HG02884 (cell line): Measurements from ENCODE around the gene MEGF11.

Source experiments
- ATAC-seq: cut with Tn5 transposase; IDR thresholded peaks from one replicate; pipeline ENCODE4 v1.9.1; 2021; ENCODE audit warnings: mild to moderate bottlenecking, moderate library complexity; ENCODE audit not compliant: unreplicated experiment

The MEGF11 gene

GRCh38 chr15:65954289-65954741 lies 299.2 kb downstream of the MEGF11 start:
- no peak for ATAC-seq

- no peak for ATAC-seq
These were observed 299.9 kb downstream of the MEGF11 start for GRCh38 chr15:65953622-65954021.

DNA sequence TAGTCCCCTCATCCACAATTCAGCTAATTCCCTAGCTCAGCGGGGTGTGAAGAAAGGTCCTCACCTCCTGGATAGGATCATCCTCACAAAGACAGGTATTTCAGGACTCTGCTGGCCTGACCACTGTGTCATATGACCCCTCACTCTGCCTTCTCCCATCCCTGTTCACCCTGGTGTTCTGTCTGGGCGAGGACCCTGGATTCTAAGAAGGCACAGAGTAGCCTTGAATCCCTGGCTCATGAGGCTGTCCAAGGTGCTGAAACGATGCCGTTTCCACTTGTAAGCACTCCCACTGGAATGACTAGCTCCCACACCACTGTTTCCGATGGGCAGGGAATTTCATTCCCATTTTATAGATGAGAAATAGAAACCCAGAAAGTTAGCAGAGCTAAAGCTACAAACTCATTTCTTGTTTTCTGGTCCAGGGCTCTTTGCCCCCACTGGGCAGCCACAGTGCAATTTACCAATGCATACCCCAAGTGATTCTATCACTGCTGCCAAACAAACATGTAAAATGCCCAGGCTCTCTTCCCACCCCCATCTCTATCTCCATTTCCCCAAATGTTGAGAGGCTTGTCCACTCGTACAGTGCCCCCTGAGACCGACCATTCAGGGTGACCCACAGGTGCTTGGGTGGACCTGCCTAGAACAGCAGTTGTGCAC lies 301.0 kb downstream of the MEGF11 start:
- no peak for ATAC-seq

- no peak for ATAC-seq
These were observed 302.5 kb downstream of the MEGF11 start for GRCh38 chr15:65951007-65951406.

GRCh38 chr15:65949491-65949890 lies 304.1 kb downstream of the MEGF11 start:
- no peak for ATAC-seq

DNA sequence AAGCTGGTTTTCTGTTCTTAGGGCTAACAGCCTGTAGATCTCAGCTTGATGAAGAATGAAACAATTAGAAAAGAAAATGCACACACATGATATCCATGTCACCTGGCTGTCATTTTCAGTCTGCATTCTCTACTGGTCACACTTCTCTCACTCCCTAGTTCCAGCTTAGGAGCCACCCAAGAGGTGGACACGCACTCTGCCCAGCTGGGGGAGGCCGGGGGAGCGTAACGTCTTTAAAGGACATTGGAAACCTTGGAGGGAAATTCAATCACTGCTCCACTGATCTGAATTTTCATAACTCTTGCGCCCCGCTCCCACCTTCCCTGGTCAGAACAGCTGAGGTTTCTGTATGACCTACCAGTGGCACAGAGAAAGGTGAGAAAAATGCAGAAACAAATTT lies 304.5 kb downstream of the MEGF11 start:
- no peak for ATAC-seq

DNA sequence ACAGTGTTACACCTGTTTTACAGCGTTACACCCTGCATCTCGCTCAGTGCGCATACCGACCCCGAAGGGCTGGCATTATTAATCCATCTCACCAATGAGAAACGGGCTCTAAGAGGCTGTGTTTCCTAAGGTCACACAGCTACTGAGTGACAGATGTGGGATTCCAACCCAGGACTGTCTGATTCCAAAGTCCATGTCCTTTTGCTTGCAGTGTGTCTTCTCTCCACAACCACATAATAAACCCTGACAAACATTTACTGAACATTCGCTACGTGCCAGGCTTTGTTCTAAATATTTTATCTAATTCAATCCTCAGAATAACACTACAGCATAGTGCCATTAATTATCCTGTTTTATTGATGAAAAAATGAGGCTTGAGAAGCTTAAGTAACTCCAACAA lies 305.2 kb downstream of the MEGF11 start:
- ATAC-seq = no peak

DNA sequence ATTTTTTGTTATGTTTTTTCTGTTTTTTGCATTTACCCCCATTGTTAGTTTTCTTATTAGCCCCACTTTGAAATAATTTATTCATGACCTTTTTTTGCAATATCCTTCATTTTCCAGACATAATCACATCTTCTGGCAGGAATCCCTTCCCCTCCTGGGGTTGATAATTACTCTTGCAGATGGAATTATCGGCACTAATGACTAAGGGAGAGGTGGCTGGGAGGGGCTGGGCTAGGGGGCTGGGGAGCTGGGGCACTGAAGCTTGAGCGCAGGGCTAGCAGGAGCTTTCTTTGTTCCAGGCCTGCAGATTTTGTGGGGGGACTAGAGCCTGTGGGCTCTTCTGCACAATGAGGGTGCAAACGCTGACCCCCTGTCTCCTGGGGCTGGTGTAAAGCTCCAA lies 306.5 kb downstream of the MEGF11 start:
- ATAC-seq = no peak

DNA sequence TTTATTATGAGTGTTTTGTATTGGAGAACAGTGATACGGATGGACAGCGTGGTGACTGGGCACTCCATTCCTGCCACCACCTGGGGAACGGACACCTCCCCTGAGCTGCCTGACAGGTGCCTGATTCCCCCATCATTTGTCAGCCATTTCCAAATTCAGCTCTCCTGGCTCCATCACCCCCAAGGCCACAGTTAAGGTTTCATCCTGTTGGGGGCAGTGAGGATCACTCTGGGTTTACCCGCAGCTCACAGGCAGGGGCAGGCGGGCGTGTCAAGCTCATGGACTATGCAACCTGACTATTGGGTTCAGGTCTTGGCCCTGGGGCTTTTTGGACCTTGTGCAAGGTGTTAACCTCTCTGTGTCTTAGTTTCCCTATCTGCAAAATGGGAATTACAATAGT lies 307.9 kb downstream of the MEGF11 start:
- ATAC-seq = no peak

DNA sequence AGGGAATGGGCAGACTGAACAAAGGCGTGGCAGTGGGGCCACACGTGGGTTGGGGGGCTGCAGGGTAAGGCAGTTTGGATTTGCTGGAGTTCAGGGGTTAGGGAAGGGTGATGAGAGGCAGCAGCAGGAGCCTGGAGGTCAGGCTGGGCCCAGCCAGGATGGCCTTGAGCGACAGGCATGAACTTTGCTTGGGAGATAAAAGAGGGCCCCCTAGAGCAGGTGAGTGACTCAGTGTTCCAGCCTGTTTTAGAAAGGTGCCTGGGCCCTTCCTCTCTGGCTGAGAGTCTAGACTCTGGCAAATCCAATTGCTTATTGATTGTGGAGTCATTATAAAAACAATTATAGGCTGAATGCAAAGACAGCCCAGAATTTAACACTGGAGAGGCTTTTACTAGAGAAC lies 309.1 kb downstream of the MEGF11 start:
- no peak for ATAC-seq

DNA sequence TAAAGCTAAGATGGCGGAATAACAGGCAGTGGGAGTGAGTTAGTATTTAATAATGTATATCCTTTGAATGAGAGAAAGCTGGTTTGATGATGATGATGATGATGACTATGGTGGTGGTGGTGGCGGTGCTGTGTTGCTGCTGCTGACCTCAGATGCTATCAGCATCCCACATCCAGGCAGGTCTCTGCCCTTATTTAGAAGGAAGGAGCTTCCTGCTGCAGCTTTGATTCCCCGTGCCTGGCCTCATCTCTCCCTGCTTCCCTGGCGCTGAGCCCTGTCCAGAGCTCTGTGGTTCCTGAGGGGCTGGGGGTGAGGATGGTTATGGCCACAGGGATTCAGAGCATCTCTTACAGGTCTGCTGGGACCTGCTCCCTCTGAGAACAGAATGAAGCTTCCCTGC lies 311.1 kb downstream of the MEGF11 start:
- ATAC-seq = no peak

DNA sequence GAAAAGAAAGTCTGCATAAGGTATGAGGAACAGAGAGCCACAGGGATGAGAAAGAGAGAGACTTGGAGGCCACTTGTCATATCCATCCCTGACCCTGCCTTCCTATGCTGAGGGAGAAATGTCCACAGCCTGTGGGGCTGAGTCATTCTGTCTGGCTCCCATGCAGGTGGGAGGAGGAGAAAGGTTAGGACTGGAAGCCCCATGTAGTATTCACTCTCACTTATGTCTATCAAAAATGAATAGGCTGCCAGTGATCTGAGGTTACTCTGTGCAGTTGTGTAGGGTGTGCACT lies 313.0 kb downstream of the MEGF11 start:
- ATAC-seq = no peak

DNA sequence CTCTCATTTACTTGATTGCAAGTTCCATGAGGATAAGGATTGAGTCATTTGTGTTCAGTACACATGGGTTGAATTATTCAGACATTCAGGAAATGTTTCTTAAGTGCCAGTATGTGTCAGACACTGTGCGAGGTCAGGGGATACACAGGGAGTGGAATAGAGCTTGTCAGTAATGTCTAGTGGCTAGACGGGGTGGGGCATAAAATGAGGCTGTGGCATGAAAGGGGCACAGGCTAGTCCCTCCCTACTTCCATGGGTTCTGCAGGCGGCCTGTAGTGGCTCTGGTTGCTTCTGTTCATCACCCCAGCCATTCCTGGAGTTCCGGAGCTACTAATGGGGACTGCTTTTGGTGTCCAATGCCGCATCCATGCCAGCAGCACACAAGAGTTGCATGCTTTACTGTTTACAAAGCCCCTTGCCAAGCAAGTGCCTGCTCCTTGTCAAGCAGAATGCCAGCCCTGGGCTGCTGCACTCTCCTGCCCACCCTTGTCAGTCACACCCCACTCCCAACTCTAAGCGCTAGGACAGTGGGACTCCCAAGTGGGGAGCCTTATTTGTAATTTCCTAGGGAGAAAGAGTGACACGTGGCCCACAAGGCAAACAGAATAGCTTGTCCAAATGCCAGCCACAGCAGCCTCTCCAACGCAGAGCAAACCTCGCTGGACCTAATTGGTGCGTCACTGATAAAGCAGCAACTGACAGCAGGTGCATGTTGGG lies 313.5 kb downstream of the MEGF11 start:
- no peak for ATAC-seq

- no peak for ATAC-seq
These were observed 314.9 kb downstream of the MEGF11 start for GRCh38 chr15:65938604-65939003.

- no peak for ATAC-seq
These were observed 316.1 kb downstream of the MEGF11 start for GRCh38 chr15:65937476-65937875.

GRCh38 chr15:65937054-65937453 lies 316.5 kb downstream of the MEGF11 start:
- no peak for ATAC-seq

DNA sequence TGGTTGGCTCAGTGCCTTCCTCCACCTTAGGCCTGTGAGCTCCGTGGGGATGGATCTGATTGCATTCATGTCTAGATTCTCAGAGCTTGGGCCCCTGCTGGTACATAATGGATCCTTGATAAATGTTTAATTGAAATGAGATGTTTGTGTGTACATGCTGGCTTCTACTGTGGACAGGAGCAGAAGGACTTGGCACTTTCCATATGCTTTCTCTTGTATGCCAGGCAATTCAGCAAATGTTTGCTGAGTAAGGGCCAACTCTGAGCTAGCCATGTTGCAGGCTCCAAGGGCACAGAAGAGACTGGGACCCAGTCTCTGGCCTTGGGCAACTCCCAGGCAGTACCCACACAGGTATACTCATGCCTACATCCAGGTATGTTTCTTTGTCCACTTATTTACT lies 317.3 kb downstream of the MEGF11 start:
- ATAC-seq = no peak

GRCh38 chr15:65935391-65935790 lies 318.2 kb downstream of the MEGF11 start:
- ATAC-seq = no peak

DNA sequence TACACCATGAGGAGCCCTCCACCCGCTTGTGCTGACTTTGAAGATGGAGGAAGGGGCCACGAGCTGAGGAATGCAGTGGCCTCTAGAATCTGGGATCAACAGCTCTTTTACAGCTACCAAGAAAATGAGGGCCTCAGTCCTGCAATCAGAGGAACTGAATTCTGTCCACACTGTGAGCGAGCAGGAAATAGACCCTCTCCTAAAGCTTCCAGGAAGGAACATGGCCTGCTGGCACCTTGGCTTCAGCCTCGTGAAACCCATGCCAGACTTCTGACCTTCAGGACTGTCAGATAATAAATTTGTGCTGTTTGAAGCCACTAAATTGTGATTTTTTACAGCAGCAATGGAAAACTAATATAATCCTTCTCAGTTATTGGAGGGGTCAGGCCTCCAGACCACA lies 322.3 kb downstream of the MEGF11 start:
- no peak for ATAC-seq

- ATAC-seq = no peak
These were observed 323.4 kb downstream of the MEGF11 start for GRCh38 chr15:65930134-65930533.

DNA sequence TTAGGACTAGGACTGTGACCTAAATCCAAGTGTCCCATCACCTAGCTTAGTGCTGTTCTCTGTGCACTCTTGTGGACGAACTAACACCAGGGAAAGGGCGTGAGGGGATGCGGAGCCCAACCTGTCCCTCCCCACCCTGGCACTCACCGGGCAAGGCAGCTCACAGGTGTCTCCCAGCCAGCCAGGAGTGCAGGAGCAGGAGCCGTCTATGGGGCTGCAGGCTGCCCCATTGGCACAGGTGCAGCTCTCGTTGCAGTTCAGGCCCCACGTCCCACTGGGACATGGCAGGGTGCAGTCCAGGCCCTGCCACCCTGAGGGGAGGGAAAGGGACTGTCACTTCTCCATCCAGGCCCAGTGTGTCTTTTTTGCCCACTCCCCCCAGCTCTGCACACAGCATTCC lies 324.0 kb downstream of the MEGF11 start:
- no peak for ATAC-seq

DNA sequence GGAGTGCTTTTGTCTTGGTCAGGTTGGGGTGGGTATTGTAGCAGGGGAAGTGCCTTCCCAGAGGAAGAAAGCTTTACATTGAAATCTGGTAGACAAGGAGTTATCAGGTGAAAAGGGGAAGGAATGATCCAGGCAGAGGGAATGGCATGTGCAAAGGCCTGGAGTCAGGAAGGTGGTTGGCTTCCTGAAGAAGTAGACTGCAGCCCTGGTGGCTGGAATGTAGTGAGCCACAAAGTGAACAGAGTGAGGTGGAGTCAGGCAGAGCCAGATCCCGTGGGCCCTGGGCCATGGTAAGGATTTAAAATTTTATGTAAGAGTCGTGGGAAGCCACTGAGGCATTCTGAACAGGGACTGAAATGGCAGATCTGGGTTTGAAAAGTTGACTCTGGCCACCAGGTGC lies 326.0 kb downstream of the MEGF11 start:
- no peak for ATAC-seq

DNA sequence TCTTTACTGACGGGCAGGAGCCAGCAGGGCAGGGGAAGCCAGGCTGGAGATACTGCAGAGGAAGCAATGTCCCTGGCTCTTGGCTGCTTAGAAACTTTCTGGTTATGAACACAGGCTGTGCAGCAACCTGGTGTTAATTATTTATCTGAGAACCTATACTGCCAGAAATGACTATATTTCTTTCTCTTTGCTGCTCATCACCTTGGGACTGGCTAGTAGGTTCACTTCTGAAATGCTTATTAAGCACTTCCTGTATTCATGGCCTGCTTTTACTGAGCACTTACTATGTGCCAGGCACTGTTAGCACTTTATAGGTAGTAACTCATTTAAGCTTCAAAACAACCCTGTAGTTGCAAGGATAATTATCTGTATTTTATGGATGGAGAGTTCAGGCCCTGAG lies 326.7 kb downstream of the MEGF11 start:
- ATAC-seq = no peak
